Loucy (cell line): ENCODE data around the gene USO1.
A peak's percentile ranks its signal among the peaks of the same experiment; 100 is the strongest.

Experiments
- H2AFZ ChIP-seq: fragments of 200-600 bp; sonication (generic); 2 replicates; pipeline ENCODE4 v1.6.0; 2016; ENCODE audit warnings: antibody characterized with exemption, mild to moderate bottlenecking, low read length, moderate library complexity
- H3F3A ChIP-seq: fragments of 200-600 bp; 2 replicates; pipeline ENCODE4 v1.6.0; 2016; ENCODE audit warnings: antibody characterized with exemption, low read depth, mild to moderate bottlenecking
- H3K27me3 ChIP-seq: fragments of 200-600 bp; sonication (generic); 2 replicates; pipeline ENCODE4 v1.6.1; 2014; ENCODE audit warnings: low read length, mild to moderate bottlenecking; ENCODE audit not compliant: insufficient read depth, poor library complexity, severe bottlenecking
- H3K36me3 ChIP-seq: fragments of 200-600 bp; sonication (generic); 2 replicates; pipeline ENCODE4 v1.6.1; 2016; ENCODE audit warnings: low read length; ENCODE audit not compliant: insufficient read depth
- H3K4me1 ChIP-seq: fragments of 200-600 bp; sonication (generic); 2 replicates; pipeline ENCODE4 v1.5.1; 2014; ENCODE audit warnings: low read length, mild to moderate bottlenecking; ENCODE audit not compliant: insufficient read depth, poor library complexity, severe bottlenecking
- H3K4me2 ChIP-seq: fragments of 200-600 bp; sonication (generic); 2 replicates; pipeline ENCODE4 v1.6.0; 2014; ENCODE audit warnings: antibody characterized with exemption, low read length, low read depth, mild to moderate bottlenecking; ENCODE audit not compliant: poor library complexity, severe bottlenecking
- H3K4me3 ChIP-seq: fragments of 200-600 bp; sonication (generic); 2 replicates; pipeline ENCODE4 v1.5.1; 2014; ENCODE audit warnings: low read length, mild to moderate bottlenecking, mixed read lengths; ENCODE audit not compliant: poor library complexity, severe bottlenecking
- H3K79me2 ChIP-seq: fragments of 200-600 bp; sonication (generic); 2 replicates; pipeline ENCODE4 v1.6.1; 2014; ENCODE audit warnings: low read length; ENCODE audit not compliant: insufficient read depth
- H3K9ac ChIP-seq: fragments of 200-600 bp; sonication (generic); 2 replicates; pipeline ENCODE4 v1.6.0; 2014; ENCODE audit warnings: mild to moderate bottlenecking, low read depth, low read length, moderate library complexity; ENCODE audit not compliant: poor library complexity, severe bottlenecking
- H3K9me2 ChIP-seq: fragments of 200-600 bp; sonication (generic); replicated peaks from 2 replicates; pipeline ENCODE4 v1.6.1; 2016; ENCODE audit warnings: low read depth, low read length, mixed read lengths
- H3K9me3 ChIP-seq: fragments of 200-600 bp; sonication (generic); 2 replicates; pipeline ENCODE4 v1.6.1; 2014; ENCODE audit warnings: mild to moderate bottlenecking, antibody characterized with exemption, low read length, low read depth; ENCODE audit not compliant: insufficient read depth
- H4K20me1 ChIP-seq: fragments of 200-600 bp; sonication (generic); 2 replicates; pipeline ENCODE4 v1.6.0; 2014; ENCODE audit warnings: antibody characterized with exemption, low read length, mild to moderate bottlenecking; ENCODE audit not compliant: insufficient read depth, poor library complexity, severe bottlenecking
- CTCF ChIP-seq: fragments of 200-600 bp; sonication (generic); conservative IDR thresholded peaks from 2 replicates; pipeline ENCODE4 v1.5.1; 2014; ENCODE audit warnings: mild to moderate bottlenecking, antibody characterized with exemption, low read length
- EZH2phosphoT487 ChIP-seq: fragments of 200-600 bp; IDR thresholded peaks from 2 replicates; pipeline ENCODE4 v1.6.1; 2018; ENCODE audit warnings: antibody characterized with exemption, mild to moderate bottlenecking, moderate library complexity, borderline replicate concordance

The USO1 gene

GRCh38 chr4:75724066-75724866, at the start of gene USO1:
Gene USO1 (plus strand): TSS chr4:75724577. CDS start chr4:75724820, 243 bp downstream.
- peaks cover 75% of the 10 kb centered on the region for H3K79me2 ChIP-seq
- peak; percentile 91 for TF ChIP-seq CTCF
- no peak for TF ChIP-seq EZH2phosphoT487
- peak within 1 kb of the TSS; percentile 92 for H2AFZ ChIP-seq

GRCh38 chr4:75675004-75675531, 49.3 kb upstream of the USO1 start:
- Histone ChIP-seq H3K9me3 (no peaks in the 10 kb centered on the region), H3K36me3 (no peaks in the 10 kb centered on the region)

More at GRCh38 chr4:75724066-75724866, at the start of gene USO1:
- H3K9ac ChIP-seq = peak within 1 kb of the TSS; percentile 86
- no peaks in the 10 kb centered on the region for H3F3A ChIP-seq
- no peaks in the 10 kb centered on the region for H3K9me2 ChIP-seq
- no peaks in the 10 kb centered on the region for H3K9me3 ChIP-seq
- H4K20me1 ChIP-seq = peaks cover 25% of the 10 kb centered on the region
- peak within 1 kb of the TSS; percentile 74 for H3K4me3 ChIP-seq
- H3K4me1 ChIP-seq = peaks cover 52% of the 10 kb centered on the region
- H3K36me3 ChIP-seq = no peaks in the 10 kb centered on the region
- peak within 1 kb of the TSS; percentile 96 for H3K4me2 ChIP-seq
- H3K27me3 ChIP-seq = no peaks in the 10 kb centered on the region

GRCh38 chr4:75678473-75678872, 45.9 kb upstream of the USO1 start:
- no peak overlapping the region for H2AFZ ChIP-seq
- H3K79me2 ChIP-seq = no peaks in the 10 kb centered on the region
- no peaks in the 10 kb centered on the region; the same call in 1 of the 2 replicates for H3F3A ChIP-seq
- H3K4me3 ChIP-seq = no peak overlapping the region
- H3K27me3 ChIP-seq = no peaks in the 10 kb centered on the region
- H3K9me3 ChIP-seq = no peaks in the 10 kb centered on the region
- H3K9me2 ChIP-seq = no peaks in the 10 kb centered on the region
- no peak for TF ChIP-seq EZH2phosphoT487
- no peak for TF ChIP-seq CTCF
- H4K20me1 ChIP-seq = no peaks in the 10 kb centered on the region
- no peak overlapping the region for H3K9ac ChIP-seq
- no peak overlapping the region for H3K4me2 ChIP-seq
- H3K36me3 ChIP-seq = no peaks in the 10 kb centered on the region
- H3K4me1 ChIP-seq = peaks cover 8% of the 10 kb centered on the region

More at GRCh38 chr4:75675004-75675531, 49.3 kb upstream of the USO1 start:
- no peaks in the 10 kb centered on the region; the same call in 1 of the 2 replicates for H3F3A ChIP-seq
- TF ChIP-seq EZH2phosphoT487 (no peak), CTCF (no peak)
- H3K79me2 ChIP-seq = peaks cover 30% of the 10 kb centered on the region
- peaks cover 30% of the 10 kb centered on the region for H4K20me1 ChIP-seq
- no peaks in the 10 kb centered on the region for H3K9me2 ChIP-seq
- no peak overlapping the region for H3K4me3 ChIP-seq
- H3K27me3 ChIP-seq = peaks cover 6% of the 10 kb centered on the region
- H3K9ac ChIP-seq = no peak overlapping the region
- H3K4me2 ChIP-seq = no peak overlapping the region
- no peak overlapping the region for H2AFZ ChIP-seq
- peaks cover 25% of the 10 kb centered on the region for H3K4me1 ChIP-seq
